ENCODE measurements around the gene KCNC1.

Gene KCNC1

DNA sequence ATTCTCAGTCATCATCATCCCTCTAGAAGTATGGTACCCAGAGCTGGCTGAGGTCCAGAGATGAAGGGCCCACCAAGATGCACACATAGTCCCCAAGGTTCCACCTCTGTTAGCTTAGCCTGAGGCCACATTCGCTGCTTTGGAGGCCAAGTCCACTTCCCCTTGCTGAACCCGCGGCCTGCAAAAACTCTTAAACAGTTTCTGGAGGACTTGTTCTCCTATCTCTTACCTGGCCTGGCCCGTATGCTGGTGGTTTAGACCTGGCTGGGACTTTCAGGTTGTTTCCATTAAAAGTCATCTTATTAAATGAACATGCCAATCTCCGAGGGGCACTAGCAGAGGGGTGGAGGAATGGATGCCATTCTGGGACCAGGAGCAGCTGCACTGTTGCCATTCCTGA is 64.6 kb downstream of the KCNC1 start:
- no peak for DNase-seq

DNA sequence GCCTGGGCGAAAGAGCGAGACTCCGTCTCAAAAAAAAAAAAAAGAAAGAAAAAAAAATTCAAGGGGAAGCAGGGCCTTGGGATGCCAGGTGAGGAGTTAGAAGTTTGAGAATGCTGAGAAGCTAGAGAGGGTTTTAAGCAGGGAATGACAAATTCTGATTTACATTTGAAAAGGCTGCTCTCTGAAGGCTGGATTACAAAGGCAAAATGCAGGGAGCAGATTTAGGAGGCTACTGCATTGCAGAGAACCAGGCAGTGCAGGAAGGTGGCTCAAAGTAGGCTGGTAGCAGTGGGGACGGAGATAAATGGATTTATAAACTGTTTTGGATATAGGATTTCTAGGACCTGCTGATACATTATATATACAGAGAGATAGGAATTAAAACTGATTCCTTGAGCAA is 66.6 kb downstream of the KCNC1 start:
- no peak for DNase-seq

DNA sequence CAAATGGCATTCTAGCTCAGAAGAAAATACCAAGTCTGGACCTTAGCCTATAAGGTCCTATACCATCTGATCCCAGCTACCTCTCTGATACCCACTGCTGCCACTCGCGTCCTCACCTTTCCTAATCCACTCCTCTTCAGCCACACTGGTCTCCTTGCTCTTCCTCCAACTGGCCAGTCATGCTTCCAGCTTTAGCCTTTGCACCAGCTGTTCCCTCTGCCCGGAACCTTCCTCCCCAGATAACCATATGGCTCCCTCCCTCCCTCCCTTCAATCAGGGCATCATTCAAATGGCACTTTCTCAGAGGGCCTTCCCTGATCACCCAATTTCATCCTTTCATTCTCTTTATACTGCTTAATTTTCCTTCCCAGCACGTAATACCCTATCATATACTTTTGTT is 67.9 kb downstream of the KCNC1 start:
- no peak for DNase-seq

DNA sequence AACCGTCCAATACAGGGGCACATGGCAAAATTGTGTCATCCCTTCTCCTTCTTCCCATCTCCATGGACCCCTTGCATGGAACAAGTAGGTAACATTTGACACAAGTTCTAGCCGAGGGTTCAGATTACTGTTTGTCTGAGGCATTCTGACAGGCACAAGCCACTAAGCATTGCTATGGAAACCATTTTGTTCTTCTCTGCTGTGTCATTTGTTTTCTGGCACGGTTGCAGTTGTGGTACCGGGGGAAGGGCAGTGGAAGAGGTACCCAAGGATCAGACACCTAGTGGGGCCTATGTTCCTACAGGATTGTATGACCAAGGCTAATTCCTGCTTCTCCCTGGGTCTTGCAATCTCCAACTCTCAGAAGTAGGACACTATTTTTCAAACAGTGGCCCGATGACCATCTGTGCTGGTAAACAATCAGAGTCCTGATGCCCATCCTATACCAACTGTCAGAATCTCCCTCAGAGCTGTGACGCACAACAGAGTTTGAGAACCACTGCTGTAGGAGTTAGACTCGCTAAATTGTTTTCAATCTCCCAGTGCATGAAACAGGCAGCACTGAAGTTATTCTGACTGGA is 69.3 kb downstream of the KCNC1 start:
- no peak for DNase-seq

DNA sequence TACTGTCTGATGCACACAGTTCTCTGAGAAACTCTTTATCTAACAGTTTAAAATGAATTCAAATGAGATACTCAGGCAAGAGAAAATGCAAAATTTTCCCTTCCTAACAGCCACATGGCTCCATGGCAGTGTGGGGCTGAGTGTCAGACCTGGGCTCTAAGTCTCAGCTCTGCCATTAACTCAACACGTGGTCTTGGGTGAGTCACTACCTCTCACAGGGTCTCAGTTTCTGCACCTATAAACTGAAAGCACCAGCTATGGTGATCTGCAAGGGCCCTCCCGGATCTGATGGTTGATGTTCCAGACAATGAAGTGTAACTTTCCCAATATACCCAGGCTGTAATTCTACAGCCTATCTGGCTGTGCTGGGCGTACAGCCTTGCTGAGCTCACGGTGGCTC is 70.5 kb downstream of the KCNC1 start:
- no peak for DNase-seq

DNA sequence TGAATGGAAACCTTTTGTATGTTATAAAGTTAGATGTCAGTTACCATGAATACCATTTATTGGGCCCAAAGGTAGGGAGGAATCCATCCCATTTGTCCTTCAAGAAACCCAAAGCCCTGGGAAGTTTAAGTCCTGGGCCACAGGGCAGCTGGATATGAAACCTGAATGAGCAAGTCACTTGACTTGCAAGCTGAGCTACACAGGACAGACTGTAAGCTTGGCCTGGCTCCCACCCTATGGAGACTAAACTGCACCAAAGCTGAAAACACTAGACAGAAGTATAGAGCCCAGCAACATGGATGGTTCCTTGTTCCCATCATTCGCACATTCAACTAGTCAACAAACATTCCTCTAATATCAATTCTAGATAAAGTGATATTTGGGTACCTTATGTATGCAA is 71.3 kb downstream of the KCNC1 start:
- DNase-seq = no peak

DNA sequence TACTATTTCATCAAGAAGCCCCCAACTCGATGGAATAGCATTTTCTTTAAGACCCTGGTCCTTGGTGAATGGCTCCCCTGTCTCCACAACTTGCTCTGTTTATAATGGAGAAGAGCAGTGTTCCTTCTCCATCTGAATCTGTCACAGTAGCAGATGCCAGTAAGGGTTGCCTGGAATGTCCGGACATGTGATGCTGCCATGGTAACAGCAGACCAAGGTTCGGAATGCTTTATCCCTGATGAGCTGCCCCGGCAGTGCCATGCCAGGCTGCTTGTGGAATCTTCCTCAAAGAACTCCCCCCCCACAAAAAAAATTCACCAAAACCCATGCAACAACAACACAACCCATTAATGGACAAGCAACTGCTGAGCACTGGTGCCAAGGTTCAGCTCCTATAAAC is 72.5 kb downstream of the KCNC1 start:
- no peak for DNase-seq

DNA sequence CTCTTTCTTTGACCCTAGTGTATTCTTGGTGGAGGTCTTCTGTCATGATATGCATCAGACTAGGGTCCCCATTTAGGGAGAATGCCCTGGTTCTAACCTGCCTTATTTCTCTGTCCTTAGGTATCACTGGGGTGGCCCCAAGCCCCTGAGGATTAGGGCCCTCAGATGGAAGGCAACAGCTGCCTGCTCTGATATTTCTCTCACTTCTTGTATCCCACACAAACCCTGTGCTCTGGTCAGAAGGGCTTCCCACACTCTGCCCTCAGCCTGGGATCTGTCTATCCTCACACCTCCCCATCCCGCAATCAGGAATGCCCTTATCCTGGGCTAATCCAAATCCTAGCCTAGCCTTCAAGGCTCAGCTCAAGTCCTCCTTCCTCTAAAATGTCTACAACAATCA is 75.5 kb downstream of the KCNC1 start:
- DNase-seq = no peak

DNA sequence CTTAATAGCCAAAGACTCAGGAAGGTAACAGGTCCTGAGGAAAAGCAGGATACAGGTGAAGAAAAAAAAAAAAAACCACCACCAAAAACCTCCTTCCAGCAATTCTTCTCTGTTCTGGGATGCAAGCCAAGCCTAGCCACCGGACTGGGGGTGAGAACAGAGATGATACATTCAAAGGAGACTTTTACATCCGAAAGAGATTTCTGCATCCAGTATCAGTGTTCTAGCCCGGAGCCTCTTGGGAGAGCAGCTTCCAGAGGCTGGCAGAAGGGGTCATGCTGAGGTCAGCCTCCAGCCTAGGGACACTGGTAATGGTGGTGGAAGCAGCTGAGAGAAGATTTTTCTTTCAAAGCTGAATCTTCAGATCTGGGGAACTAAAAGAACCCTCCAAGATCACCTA is 76.2 kb downstream of the KCNC1 start:
- DNase-seq = no peak

DNA sequence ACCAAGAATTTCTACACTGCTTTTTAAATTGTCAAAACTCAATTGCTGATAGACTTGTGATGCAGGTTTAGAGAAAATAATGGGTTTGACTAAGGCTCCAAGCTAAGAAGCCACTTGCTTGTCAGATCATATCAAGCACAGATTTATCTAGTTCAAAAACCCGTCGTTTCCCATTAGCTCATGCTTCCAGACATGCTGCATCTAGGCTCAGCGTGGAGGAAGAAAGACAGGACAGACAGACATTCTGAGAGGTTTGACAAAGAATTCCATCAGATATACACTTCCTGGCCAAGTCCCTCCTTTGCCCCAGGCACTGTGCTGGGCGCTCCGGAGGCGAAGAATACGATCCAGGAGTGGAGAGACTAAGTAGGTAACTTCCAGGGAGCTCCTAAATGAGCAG is 76.8 kb downstream of the KCNC1 start:
- no peak for DNase-seq

DNA sequence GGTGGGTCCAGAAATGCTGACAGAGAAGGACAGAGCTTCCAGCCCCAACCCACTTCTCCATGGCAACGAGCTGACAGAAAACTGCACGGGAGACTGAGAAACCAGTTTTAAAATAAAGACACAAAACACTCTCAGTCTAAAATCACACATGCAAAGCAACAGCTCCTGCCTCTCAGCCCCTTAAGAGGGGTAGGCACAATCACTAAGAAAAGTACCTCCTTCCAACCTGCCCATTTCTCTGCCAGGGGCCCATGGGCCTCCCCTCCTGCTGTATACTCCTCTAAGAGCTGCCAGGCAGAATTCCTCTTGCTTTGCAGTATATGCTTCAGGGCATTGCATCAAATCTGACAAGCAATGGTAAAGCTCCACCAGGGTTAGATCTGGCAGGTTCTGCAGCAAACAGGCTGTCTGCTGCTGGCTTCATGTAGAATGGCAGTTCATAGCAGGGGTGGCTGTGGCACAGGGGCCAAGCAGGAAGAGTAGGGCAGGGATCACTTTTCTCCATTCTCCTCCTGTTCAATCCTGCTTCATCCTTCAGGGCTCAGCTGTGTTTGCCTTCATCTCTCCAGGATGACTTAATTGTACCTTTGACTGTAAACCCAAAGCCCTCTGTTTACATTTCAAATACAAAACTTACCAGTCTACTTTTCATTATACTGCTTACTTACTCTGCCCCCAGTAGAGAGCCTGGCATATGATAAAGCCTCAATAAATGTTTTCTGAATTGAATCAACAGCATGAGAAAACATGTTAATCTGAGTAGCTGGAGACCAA is 77.7 kb downstream of the KCNC1 start:
- DNase-seq = no peak

DNA sequence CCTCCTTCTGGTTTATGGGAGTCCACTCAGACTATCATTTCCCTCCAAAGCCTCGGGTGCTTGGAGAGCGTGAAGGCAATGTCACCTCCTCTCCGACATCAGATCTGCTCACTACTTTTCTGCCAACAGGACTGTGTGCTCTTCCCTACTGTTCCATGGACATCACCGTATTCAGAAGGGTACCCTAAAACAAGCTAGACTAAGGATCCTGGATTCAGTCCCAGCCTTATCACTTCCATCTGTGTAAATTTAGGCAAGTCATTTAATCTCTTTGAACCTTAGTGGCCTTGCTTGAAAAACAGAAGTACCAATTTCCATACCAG is 78.2 kb downstream of the KCNC1 start:
- DNase-seq = no peak

DNA sequence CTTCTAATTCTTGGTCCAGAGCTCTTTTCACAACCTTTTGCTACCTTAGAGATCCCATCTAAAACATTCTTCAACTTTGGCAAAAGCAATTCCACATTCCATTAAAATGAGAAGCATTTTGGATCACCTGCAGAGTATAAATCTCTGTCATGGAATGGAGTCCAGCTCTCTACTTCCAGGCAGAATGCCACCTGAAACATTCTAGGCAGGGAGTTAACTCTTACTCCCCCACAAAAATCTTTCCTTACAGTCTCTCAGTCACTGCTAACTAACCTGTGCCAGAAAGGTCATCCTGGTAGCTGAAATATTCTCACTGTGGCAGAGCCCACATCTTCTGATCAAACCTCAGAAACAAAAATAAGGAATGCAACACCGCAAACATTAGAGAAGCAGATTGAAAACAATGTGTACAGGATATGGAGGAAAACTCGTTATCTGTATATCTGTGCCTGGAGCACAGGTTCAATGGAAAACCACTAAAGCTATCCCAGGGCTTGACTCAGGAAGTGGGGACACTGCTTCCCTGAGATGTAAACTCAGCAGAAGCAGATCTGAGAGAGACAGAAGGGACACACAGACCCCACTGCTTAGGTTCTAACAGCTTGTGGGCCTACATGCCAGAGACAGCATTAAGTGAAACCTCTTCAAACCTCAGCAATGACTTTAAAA is 78.9 kb downstream of the KCNC1 start:
- no peak for DNase-seq

DNA sequence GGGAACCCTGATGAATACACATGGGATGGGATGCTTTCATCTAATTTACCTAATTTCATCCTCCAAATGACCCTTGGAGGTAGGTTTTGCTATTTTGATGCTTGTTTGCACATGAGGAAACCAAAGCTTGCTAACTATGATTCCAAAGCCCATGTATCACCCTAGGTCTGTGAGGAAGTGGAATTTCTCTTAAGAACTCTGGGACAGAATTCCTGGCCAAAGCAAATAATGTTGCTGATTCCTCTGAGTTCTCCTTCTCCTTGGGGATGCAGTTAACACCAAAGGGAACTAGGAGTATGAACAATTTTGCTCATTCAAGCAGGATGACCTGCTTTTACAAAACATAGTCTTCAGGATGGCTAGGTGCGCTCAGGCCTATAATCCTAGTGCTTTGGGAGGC is 80.0 kb downstream of the KCNC1 start:
- no peak for DNase-seq

DNA sequence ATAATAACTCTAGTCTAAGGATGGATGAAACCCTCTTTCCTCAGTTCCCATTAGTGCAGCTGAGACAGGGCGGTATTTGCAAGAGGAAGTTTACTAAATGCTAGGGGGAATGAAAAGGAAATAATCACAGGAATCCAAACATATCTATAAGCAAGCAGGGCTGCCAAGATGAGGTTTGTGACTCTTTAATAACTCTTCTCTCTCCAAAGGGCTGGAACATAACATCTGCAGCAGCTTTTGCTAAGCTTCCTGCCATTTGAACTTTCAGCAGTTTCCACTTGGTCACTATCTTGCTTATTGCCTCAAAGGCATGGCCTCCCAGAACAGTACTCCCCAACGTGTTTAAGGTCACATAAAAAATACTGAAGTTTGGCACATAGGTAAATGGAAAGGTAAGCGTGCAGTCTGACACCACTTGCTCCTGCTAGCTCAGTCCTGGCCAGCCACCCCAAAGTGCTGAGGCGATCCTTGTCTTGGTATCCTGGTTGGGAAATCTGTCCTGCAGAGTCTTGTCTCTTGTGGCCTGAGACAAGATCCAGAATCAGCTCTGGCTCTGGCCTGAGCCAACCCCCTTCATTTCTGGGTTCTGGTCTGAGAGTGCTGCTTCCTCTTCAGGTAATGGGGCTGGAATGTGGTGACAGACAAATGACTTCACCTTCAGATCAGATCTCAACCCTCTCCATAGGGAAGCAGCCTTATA is 81.8 kb downstream of the KCNC1 start:
- no peak for DNase-seq

DNA sequence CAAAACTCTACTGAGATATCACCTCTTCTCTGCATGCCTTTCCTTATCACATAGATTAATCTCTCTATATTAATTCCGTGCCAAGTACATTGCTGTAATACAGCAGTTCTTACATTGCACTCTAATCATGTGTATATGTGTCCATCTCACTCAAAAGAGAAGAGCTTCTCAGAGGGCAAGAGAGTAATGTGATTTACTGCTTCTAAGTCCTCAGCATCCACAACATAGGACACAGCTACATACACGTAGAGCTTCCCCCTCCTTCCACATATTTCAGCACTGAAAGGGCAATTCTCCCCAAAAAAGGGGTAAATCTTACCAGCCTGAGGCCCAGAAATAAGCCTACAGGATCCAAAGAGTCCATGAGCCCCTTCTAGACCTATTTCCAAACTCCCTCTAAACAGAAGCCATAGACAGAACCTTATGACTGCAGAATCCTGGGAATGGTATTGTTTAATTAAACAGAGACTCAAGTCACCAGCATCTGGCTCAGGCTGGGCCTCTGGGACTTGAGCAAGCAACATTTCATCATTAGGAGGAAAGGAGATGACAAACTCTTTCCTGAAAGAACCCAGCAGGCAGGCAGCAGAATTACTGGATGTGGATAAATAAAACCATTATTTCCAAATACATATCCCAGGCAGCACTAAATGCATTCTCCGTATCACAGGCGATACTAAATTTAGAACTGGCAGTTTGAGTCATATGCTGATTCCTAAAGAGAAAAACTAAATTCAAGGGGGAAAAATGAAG is 87.2 kb downstream of the KCNC1 start:
- DNase-seq = no peak

DNA sequence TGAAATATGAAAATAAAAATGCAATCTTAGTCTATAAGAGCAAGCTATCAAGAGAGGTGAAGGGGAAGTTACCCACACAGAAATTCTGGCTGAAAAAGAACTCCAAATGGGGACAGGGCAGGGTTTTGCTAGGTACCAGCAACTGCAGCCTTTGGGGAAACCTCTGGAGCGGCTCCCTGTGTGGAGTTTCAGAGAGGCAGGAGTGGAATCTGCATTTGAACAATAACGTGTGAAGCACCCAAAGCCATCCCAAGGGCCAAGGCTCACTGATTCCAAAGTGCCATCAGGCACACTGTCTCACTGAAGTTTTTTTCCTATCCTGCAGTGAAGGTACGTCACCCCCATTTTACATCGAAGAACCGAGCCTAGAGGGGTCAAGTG is 87.8 kb downstream of the KCNC1 start:
- no peak for DNase-seq

DNA sequence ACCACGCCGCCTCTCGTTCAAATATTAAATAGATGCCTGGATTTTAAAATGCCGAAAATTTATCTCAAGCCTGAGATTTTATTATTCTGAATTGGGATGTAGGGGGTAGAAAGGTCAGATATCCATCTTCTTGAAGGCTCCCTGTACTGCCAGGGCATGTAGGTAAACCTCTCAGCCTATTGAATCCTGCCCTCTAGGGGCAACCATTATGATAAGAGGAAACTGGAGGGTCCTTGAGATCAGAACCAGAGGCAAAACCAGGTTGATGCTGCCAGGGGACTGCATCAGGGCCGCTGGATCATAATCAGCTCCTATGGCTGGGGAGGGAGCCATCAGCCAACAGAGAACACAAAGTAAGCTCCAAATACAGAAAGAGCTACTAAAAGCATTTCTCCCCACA is 92.4 kb downstream of the KCNC1 start:
- DNase-seq = no peak

DNA sequence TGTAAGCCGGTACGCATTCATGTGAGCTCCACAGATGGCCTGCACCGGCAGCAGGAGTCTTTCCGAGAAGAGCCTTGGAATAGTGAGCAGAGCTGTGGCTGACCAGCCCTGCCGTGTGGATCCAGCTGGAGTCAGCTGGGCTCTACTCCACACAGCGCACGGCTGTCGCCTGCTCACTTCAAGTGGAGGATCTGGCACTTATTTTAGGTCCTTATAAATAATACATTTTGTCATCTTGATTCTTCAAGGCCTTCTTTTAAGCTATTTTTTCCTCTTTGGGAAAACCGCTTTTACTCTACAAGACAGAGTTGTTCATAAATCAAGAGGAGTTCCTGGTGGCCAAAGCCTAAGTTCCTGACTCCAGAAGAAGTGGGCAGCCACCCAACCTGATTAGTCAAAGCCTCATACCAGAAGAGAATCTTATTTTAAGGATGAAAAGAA is 93.8 kb downstream of the KCNC1 start:
- DNase-seq = no peak

DNA sequence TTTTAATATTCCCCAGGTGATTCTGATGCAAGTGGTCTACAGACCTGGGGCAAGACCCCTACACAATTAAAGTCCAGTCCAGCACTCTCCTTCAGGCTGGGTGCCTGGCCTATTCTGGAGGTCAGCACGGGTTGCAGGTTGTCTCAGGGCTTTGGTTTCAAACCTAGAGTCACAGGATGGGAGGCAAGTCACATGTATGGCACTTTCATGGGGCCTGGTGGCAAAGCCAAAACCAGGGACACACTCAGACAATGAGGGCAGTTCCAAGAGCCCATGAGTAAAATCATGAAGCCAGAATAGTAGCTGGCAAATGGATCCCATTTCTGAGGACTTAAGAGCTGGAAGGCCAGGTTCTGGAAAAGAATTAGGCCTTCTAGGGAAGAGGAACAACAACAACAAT is 96.6 kb downstream of the KCNC1 start:
- DNase-seq = no peak

DNA sequence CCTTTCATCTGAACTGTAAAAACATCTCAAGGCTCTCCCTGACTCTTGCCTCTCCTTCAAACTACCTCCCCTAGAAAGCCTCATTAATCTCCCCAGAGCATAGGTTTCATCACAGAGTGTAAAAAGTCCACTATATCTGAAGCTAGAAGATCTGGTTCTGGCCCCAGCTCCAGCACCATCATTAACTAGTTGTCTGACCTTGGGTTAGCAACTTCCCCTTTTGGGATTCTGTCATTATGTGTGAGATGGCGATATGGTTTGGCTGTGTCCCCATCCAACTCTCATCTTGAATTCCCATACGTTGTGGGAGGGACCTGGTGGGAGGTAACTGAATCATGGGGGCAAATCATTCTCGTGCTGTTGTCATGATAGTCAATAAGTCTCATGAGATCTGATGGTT is 97.3 kb downstream of the KCNC1 start:
- DNase-seq = no peak

Measured in CD4-positive, alpha-beta T cell treated with Interleukin-4 for 4 hours (primary cell).